ENCODE measurements around the gene PLEKHG4. TPM values are rescaled to one million over a fixed set of nuclear protein-coding genes. Genes with fewer than 3 reads are reported as not detected.

PLEKHG4 gene
- total RNA-seq, 1 experiment from 2014 or later = 13.9 TPM

- Histone ChIP-seq H3K27me3 (ENCODE audit: insufficient read depth, low read length) (peaks cover 3% of the 10 kb centered on the region), H3K4me2 (ENCODE audit: insufficient read depth, insufficient read length, low read length) (no peak overlapping the region), H3T11ph (ENCODE audit: low read length) (no peak overlapping the region), H3K27ac (ENCODE audit: insufficient read length, low read depth, low read length) (no peak overlapping the region), H2AFZ (ENCODE audit: low read length) (no peak overlapping the region), H4K91ac (ENCODE audit: insufficient read length, low read depth, low read length) (no peak overlapping the region), H3K4me1 (ENCODE audit: insufficient read depth, low read length) (no peaks in the 10 kb centered on the region), H3K14ac (ENCODE audit: insufficient read depth, low read length) (no peak overlapping the region), H2BK15ac (ENCODE audit: low read depth, low read length) (no peak overlapping the region), H4K5ac (ENCODE audit: insufficient read length, low read depth, low read length) (no peak overlapping the region), H3K23ac (ENCODE audit: insufficient read length, low read depth, low read length) (no peak overlapping the region), H3K9ac (ENCODE audit: extremely low read depth, insufficient read length, low read length) (no peak overlapping the region), H3K4ac (ENCODE audit: low read depth, low read length) (no peak overlapping the region), H3K56ac (ENCODE audit: insufficient read length, low read depth, low read length) (no peak overlapping the region), H2AK5ac (ENCODE audit: insufficient read length, low read length) (no peak overlapping the region), H3K79me2 (ENCODE audit: insufficient read depth, low read length) (no peaks in the 10 kb centered on the region), H3K79me1 (ENCODE audit: insufficient read depth, low read depth, low read length, poor library complexity, severe bottlenecking) (no peaks in the 10 kb centered on the region), H2BK5ac (ENCODE audit: insufficient read length, low read length) (no peak overlapping the region), H4K8ac (replicated peaks; ENCODE audit: insufficient read length, low read depth, low read length) (no peak overlapping the region), H4K20me1 (ENCODE audit: control insufficient read depth, insufficient read depth, insufficient read length) (no peaks in the 10 kb centered on the region), H3K9me3 (ENCODE audit: control insufficient read depth, low read depth, low read length) (no peaks in the 10 kb centered on the region), H2BK12ac (ENCODE audit: insufficient read length, low read depth, low read length) (no peak overlapping the region), H2BK20ac (ENCODE audit: low read depth, low read length, poor library complexity, severe bottlenecking) (no peak overlapping the region), H3K18ac (ENCODE audit: insufficient read length, low read depth, low read length) (no peak overlapping the region), H2BK120ac (ENCODE audit: low read depth, low read length, poor library complexity, severe bottlenecking) (no peak overlapping the region), H3K23me2 (ENCODE audit: insufficient read length, low read depth, low read length, poor library complexity, severe bottlenecking) (peaks cover 3% of the 10 kb centered on the region)
- Mint-ChIP-seq H3K4me1 (peaks cover 6 to 7% of the 10 kb centered on the region in 2 experiments), H3K36me3 (ENCODE audit: insufficient read depth in 1 of 3, low read depth in 3 of 3) (no peaks in the 10 kb centered on the region), H3K27ac (no peak overlapping the region), H3K27me3 (ENCODE audit: low read depth) (peaks cover 60% of the 10 kb centered on the region), H3K9me3 (no peaks in the 10 kb centered on the region; a peak in 1 of 5 replicates), H3K4me3 (no peak overlapping the region)
- no CpG with 5 or more reads among the region's 3 CpGs for WGBS (ENCODE audit: extremely low coverage, insufficient read length, low lambda C conversion rate)
- no peak for TF ChIP-seq CTCF (conservative IDR thresholded peaks at IDR 0.05)
- DNase-seq = no peak
Observed at GRCh38 chr16:67327743-67328142, 48.4 kb downstream of the PLEKHG4 start.

All from H9 (cell line).